NT2/D1 (cell line): ENCODE measurements around the gene TMEM239.

Experiments used
- DNase-seq: peaks from one replicate; pipeline ENCODE4 v3.0.0-alpha.2; 2011; ENCODE audit warnings: low read depth, low spot score
- H3K27me3 ChIP-seq: 2 replicates; pipeline ENCODE4 v1.6.0; 2011; ENCODE audit warnings: mild to moderate bottlenecking; ENCODE audit not compliant: insufficient read length, insufficient read depth
- H3K36me3 ChIP-seq: 2 replicates; pipeline ENCODE4 v1.6.1; 2011; ENCODE audit warnings: mild to moderate bottlenecking, low read length, mixed read lengths; ENCODE audit not compliant: insufficient read depth, insufficient read length
- H3K4me1 ChIP-seq: 2 replicates; pipeline ENCODE4 v1.5.1; 2011; ENCODE audit not compliant: insufficient read depth, insufficient read length
- H3K4me3 ChIP-seq: 2 replicates; pipeline ENCODE4 v1.5.1; 2011; ENCODE audit warnings: low read depth; ENCODE audit not compliant: insufficient read length
- H3K9ac ChIP-seq: 2 replicates; pipeline ENCODE4 v1.6.0; 2011; ENCODE audit warnings: low read depth; ENCODE audit not compliant: insufficient read length
- H3K9me3 ChIP-seq: 2 replicates; pipeline ENCODE4 v1.5.1; 2011; ENCODE audit warnings: mild to moderate bottlenecking, low read length; ENCODE audit not compliant: insufficient read depth
- SUZ12 ChIP-seq: IDR thresholded peaks from 2 replicates; pipeline ENCODE4 v1.6.1; 2011; ENCODE audit not compliant: insufficient read length, insufficient read depth; ENCODE audit errors: extremely low read depth
- YY1 ChIP-seq: IDR thresholded peaks from 2 replicates; pipeline ENCODE4 v1.6.1; 2011; ENCODE audit not compliant: insufficient read length, insufficient read depth
- ZNF274 ChIP-seq: IDR thresholded peaks from 2 replicates; pipeline ENCODE4 v1.6.1; 2011; ENCODE audit warnings: mild to moderate bottlenecking, low read depth, low read length

Gene TMEM239

DNA sequence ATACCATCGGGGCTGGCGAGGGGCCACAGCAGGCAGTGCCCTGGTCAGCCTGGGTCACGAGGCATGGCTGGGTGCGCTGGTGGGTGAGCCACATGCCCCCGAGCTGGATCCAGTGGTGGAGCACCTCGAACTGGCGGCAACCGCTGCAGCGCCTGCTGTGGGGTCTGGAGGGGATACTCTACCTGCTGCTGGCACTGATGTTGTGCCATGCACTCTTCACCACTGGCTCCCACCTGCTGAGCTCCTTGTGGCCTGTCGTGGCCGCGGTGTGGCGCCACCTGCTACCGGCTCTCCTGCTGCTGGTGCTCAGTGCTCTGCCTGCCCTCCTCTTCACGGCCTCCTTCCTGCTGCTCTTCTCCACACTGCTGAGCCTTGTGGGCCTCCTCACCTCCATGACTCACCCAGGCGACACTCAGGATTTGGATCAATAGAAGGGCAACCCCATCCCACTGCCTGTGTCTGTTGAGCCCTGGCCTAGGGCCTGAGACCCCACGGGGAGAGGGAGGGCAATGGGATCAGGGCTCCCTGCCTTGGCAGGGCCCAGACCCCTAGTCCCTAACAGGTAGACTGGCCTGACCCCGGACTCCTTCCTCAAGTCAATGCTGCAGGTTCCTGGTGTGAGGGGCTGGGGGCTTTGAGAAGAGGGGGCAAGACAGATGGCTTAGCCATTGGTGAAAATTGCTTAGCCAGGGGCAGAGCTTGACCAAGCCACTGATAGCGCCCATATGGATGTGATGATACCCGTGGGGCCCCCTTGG lies 598 bp downstream of the TMEM239 start:
- Histone ChIP-seq H3K27me3 (no peaks in the 10 kb centered on the region), H3K36me3 (no peaks in the 10 kb centered on the region), H3K4me1 (peaks cover 10% of the 10 kb centered on the region), H3K9ac (no peak overlapping the region), H3K4me3 (no peak overlapping the region), H3K9me3 (no peaks in the 10 kb centered on the region)
- no peak for DNase-seq
- TF ChIP-seq YY1 (no peak), ZNF274 (no peak), SUZ12 (no peak)

DNA sequence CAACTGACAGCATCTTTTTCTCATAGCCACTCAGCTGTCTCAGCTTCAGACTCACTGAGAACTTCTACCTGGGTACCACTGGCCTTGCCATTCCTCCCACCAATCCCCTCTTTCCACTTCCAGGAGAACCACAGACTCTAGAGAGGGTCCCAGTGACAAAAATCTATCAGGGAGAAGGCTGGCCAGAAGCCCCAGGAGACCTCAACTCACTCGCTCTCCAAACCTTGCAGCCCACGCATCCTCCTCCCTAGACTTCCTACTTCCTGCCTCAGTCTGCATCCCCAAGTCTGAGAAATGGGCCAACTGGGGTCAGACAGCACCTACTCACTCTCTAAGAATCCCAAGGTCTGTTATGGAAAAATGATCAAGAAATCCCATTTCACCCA lies 1.2 kb downstream of the TMEM239 start:
- DNase-seq, result no peak
- Histone ChIP-seq H3K4me1 (peaks cover 10% of the 10 kb centered on the region), H3K27me3 (no peaks in the 10 kb centered on the region), H3K4me3 (no peak overlapping the region), H3K9me3 (no peaks in the 10 kb centered on the region), H3K36me3 (no peaks in the 10 kb centered on the region), H3K9ac (no peak overlapping the region)
- TF ChIP-seq SUZ12 (no peak), YY1 (no peak), ZNF274 (no peak)

- TF ChIP-seq SUZ12, result no peak
- no peak for TF ChIP-seq YY1
- TF ChIP-seq ZNF274, result no peak
- H3K36me3 ChIP-seq, result no peaks in the 10 kb centered on the region
- no peaks in the 10 kb centered on the region for H3K9me3 ChIP-seq
- H3K4me1 ChIP-seq, result peaks cover 10% of the 10 kb centered on the region
- H3K4me3 ChIP-seq, result no peak overlapping the region
- no peak overlapping the region for H3K9ac ChIP-seq
- no peak for DNase-seq
- no peaks in the 10 kb centered on the region for H3K27me3 ChIP-seq
Measured at GRCh38 chr20:2817891-2818595, 1.9 kb downstream of the TMEM239 start.

- TF ChIP-seq YY1 (no peak), SUZ12 (no peak), ZNF274 (no peak)
- no peak overlapping the region for H3K4me3 ChIP-seq
Measured at GRCh38 chr20:2820084-2820895, 4.1 kb downstream of the TMEM239 start.

GRCh38 chr20:2820896-2821869 lies 5.0 kb downstream of the TMEM239 start:
- Histone ChIP-seq H3K9ac (no peak overlapping the region), H3K27me3 (no peaks in the 10 kb centered on the region), H3K4me3 (no peak overlapping the region), H3K9me3 (no peaks in the 10 kb centered on the region), H3K4me1 (peaks cover 4% of the 10 kb centered on the region), H3K36me3 (no peaks in the 10 kb centered on the region)
- no peak for DNase-seq
- TF ChIP-seq ZNF274 (no peak), SUZ12 (no peak), YY1 (no peak)

More at GRCh38 chr20:2820084-2820895, 4.1 kb downstream of the TMEM239 start:
- Histone ChIP-seq H3K27me3 (no peaks in the 10 kb centered on the region), H3K9ac (no peak overlapping the region), H3K36me3 (no peaks in the 10 kb centered on the region), H3K9me3 (no peaks in the 10 kb centered on the region), H3K4me1 (peaks cover 7% of the 10 kb centered on the region)
- no peak for DNase-seq

GRCh38 chr20:2822073-2822472 lies 5.9 kb downstream of the TMEM239 start:
- no peak for TF ChIP-seq ZNF274
- TF ChIP-seq YY1, result no peak
- TF ChIP-seq SUZ12, result no peak
- no peaks in the 10 kb centered on the region for H3K36me3 ChIP-seq
- H3K4me3 ChIP-seq, result no peak overlapping the region
- no peaks in the 10 kb centered on the region for H3K27me3 ChIP-seq
- no peak for DNase-seq
- no peak overlapping the region for H3K9ac ChIP-seq
- H3K9me3 ChIP-seq, result no peaks in the 10 kb centered on the region
- peaks cover 4% of the 10 kb centered on the region for H3K4me1 ChIP-seq
